Panc1 (cell line): ENCODE results near the gene CD101. TPM values are rescaled to one million over a fixed set of nuclear protein-coding genes. Genes with fewer than 3 reads are reported as not detected.

Experiments used
- ATAC-seq: fragments of 200-7000 bp; cut with Tn5 transposase; 2 replicates; pipeline ENCODE4 v1.9.1; 2020; ENCODE audit warnings: mild to moderate bottlenecking, moderate library complexity
- BruUV-seq: library from RNA; stranded (reverse); fragments of 400-500 nt; replicated peaks from 2 replicates; lab custom pipeline; 2021; lab: Mats Ljungman, UMichigan
- CTCF ChIA-PET: fragments of 300-600 bp; sonication (Branson Sonifier 250); formaldehyde crosslinking; loops from one replicate; lab custom pipeline; 2022; ENCODE audit warnings: antibody characterized with exemption; lab: Charles Lee
- POLR2A ChIA-PET: fragments of 300-600 bp; sonication (Branson Sonifier 250); formaldehyde crosslinking; loops from one replicate; lab custom pipeline; 2022; ENCODE audit warnings: antibody characterized with exemption; lab: Charles Lee
- DNase-seq: peaks from one replicate; pipeline ENCODE4 v3.0.0-alpha.2; 2010; ENCODE audit warnings: low read depth, low spot score
- H3K27ac ChIP-seq: 2 replicates; pipeline ENCODE4 v1.5.1; 2011; ENCODE audit warnings: mild to moderate bottlenecking, low read length, inconsistent platforms
- H3K27me3 ChIP-seq: fragments of 200-500 bp; sonication (Bioruptor generic); 2 replicates; pipeline ENCODE4 v1.6.0; 2014; ENCODE audit warnings: low read length, inconsistent platforms; ENCODE audit not compliant: control insufficient read depth, insufficient read depth
- H3K36me3 ChIP-seq: fragments of 200-500 bp; sonication (Bioruptor generic); 2 replicates; pipeline ENCODE4 v1.5.1; 2014; ENCODE audit warnings: inconsistent platforms, mild to moderate bottlenecking, low read length, moderate library complexity; ENCODE audit not compliant: control insufficient read depth, insufficient read depth
- H3K4me1 ChIP-seq: 2 replicates; pipeline ENCODE4 v1.5.1; 2011; ENCODE audit warnings: inconsistent platforms, mild to moderate bottlenecking, low read length, moderate library complexity; ENCODE audit not compliant: control insufficient read depth, insufficient read depth
- H3K4me3 ChIP-seq, 2 experiments: 2 replicates each; pipeline ENCODE4 v1.5.1; 2011 to 2012; ENCODE audit warnings: low read depth in 2 of 2, low read length in 2 of 2, mild to moderate bottlenecking in 2 of 2, inconsistent platforms in 1 of 2, moderate library complexity in 1 of 2
- H3K9me3 ChIP-seq: fragments of 200-500 bp; sonication (Bioruptor generic); 2 replicates; pipeline ENCODE4 v1.5.1; 2014; ENCODE audit warnings: low read depth, mild to moderate bottlenecking, inconsistent platforms, low read length, moderate library complexity; ENCODE audit not compliant: control insufficient read depth, insufficient read depth
- CTCF ChIP-seq: fragments of 450-650 bp; IDR thresholded peaks from 2 replicates; pipeline ENCODE4 v1.5.1; 2017; ENCODE audit warnings: mild to moderate bottlenecking
- POLR2AphosphoS5 ChIP-seq: IDR thresholded peaks from 2 replicates; pipeline ENCODE4 v1.6.1; 2012; ENCODE audit warnings: mild to moderate bottlenecking, low read depth, low read length, moderate library complexity
- SIN3A ChIP-seq: IDR thresholded peaks from 2 replicates; pipeline ENCODE4 v1.6.1; 2012; ENCODE audit warnings: low read depth, mild to moderate bottlenecking, low read length, moderate library complexity, borderline replicate concordance; ENCODE audit not compliant: insufficient read depth
- TCF7L2 ChIP-seq: IDR thresholded peaks from 2 replicates; pipeline ENCODE4 v1.6.1; 2011; ENCODE audit warnings: mild to moderate bottlenecking, low read depth, low read length, inconsistent platforms
- in situ Hi-C: cut with HindIII; loops from 2 replicates; pipeline ENCODE4 v1.10.0; 2016; ENCODE audit warnings: low sequenced_read_pairs, low pct_unique_long_range_greater_than_20kb
- intact Hi-C: fragments of 100-400 bp; cut with micrococcal nuclease; formaldehyde crosslinking; loops from one replicate; pipeline ENCODE4 v1.10.0; 2022; ENCODE audit not compliant: unreplicated experiment
- total RNA-seq: library from RNA; stranded (reverse); gene quantifications from one replicate; pipeline ENCODE4 v1.2.1, GENCODE V29; 2021; ENCODE audit not compliant: unreplicated experiment
- TF ChIP-seq, protein P1 (sequence below), 2 experiments: IDR thresholded peaks; 2 replicates each; pipeline ENCODE4 v1.6.1; 2011 to 2012; ENCODE audit warnings: low read depth in 2 of 2, control low read depth in 1 of 2, low read length in 1 of 2, mild to moderate bottlenecking in 1 of 2, moderate library complexity in 1 of 2; ENCODE audit not compliant: insufficient read depth in 1 of 2

The CD101 gene
- total RNA-seq, 1 experiment from 2014 or later, result not detected

GRCh38 chr1:116991171-116991845 lies 10.3 kb upstream of the CD101 start:
- CTCF ChIA-PET, result no interaction called here
- ATAC-seq (no peak), DNase-seq (no peak)
- in situ Hi-C loops, result no loop called here
- H3K9me3 ChIP-seq, result no peaks in the 10 kb centered on the region
- intact Hi-C loops, result no loop called here
- H3K27ac ChIP-seq, result no peak overlapping the region
- H3K27me3 ChIP-seq, result no peaks in the 10 kb centered on the region
- no peak overlapping the region for H3K4me3 ChIP-seq
- TF ChIP-seq CTCF, result no peak
- no peak for TF ChIP-seq POLR2AphosphoS5
- TF ChIP-seq TCF7L2, result no peak
- TF ChIP-seq, protein P1, sequence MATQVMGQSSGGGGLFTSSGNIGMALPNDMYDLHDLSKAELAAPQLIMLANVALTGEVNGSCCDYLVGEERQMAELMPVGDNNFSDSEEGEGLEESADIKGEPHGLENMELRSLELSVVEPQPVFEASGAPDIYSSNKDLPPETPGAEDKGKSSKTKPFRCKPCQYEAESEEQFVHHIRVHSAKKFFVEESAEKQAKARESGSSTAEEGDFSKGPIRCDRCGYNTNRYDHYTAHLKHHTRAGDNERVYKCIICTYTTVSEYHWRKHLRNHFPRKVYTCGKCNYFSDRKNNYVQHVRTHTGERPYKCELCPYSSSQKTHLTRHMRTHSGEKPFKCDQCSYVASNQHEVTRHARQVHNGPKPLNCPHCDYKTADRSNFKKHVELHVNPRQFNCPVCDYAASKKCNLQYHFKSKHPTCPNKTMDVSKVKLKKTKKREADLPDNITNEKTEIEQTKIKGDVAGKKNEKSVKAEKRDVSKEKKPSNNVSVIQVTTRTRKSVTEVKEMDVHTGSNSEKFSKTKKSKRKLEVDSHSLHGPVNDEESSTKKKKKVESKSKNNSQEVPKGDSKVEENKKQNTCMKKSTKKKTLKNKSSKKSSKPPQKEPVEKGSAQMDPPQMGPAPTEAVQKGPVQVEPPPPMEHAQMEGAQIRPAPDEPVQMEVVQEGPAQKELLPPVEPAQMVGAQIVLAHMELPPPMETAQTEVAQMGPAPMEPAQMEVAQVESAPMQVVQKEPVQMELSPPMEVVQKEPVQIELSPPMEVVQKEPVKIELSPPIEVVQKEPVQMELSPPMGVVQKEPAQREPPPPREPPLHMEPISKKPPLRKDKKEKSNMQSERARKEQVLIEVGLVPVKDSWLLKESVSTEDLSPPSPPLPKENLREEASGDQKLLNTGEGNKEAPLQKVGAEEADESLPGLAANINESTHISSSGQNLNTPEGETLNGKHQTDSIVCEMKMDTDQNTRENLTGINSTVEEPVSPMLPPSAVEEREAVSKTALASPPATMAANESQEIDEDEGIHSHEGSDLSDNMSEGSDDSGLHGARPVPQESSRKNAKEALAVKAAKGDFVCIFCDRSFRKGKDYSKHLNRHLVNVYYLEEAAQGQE (IDR thresholded peaks at IDR 0.05; ENCODE audit: insufficient read depth in 1 of 2, low read depth in 2 of 2, low read length in 1 of 2), result no peak
- TF ChIP-seq SIN3A, result no peak
- no peaks in the 10 kb centered on the region for H3K4me1 ChIP-seq
- H3K36me3 ChIP-seq, result no peaks in the 10 kb centered on the region
- POLR2A ChIA-PET, result no interaction called here
- BruUV-seq, result no TSS peak

DNA sequence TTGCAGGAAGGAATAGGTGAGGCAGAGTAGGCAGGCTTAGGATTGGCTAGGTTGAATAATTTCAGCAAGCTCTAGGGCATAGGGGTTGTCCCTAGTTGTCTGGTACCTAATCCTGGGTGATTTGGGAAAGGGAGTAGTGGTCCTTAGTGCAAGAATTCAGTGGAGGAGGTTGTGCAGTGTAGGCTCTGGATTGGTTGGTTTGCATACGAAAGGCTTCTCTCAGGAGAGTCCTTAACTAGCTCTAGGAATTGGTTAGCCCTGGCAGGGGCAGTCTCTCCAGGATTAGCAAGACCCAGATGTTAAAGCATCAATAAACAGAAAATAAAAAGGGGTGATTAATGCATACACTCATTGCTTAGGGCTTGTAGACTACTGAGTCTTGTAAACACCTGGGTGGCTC lies 9.6 kb upstream of the CD101 start:
- CTCF ChIA-PET, result no interaction called here
- POLR2A ChIA-PET, result no interaction called here
- in situ Hi-C loops, result no loop called here

More for the DNA sequence above, 9.6 kb upstream of the CD101 start:
- DNase-seq, result no peak
- intact Hi-C loops, result no loop called here
- Histone ChIP-seq H3K36me3 (no peaks in the 10 kb centered on the region), H3K27me3 (no peaks in the 10 kb centered on the region), H3K4me1 (no peaks in the 10 kb centered on the region), H3K9me3 (no peaks in the 10 kb centered on the region), H3K4me3 (no peak overlapping the region), H3K27ac (no peak overlapping the region)
- no peak for ATAC-seq
- no TSS peak for BruUV-seq
- TF ChIP-seq CTCF (no peak), TCF7L2 (no peak), SIN3A (no peak), POLR2AphosphoS5 (no peak)
- TF ChIP-seq, protein P1 (IDR thresholded peaks at IDR 0.05; ENCODE audit: insufficient read depth in 1 of 2, low read depth in 2 of 2, low read length in 1 of 2), result no peak
